ENCODE measurements around the gene SLC13A4.

DNA sequence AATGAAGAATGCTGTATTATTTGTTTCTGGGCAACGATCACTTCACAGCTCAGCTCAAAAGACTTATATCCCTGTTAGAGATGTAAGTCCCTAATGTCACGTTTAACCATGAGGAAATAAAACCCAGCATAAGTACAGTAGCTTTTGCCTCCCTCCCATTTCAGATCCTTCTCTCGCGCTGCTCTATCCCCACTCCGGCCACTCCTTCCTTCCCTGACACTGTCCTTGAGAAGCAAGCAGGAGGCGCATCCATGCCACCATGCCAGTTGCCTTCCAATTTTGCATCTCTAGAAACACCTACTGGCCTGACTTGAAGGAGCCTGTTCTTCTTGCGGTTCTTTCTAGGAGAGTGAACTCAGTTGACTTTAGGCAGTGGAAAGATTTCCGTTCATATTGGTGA is 19.4 kb upstream of the SLC13A4 start:
- TF ChIP-seq EZH2 (IDR thresholded peaks at IDR 0.05; ENCODE audit: borderline replicate concordance, insufficient read depth, low read length, poor library complexity, severe bottlenecking) = no peak
- TF ChIP-seq, protein P1, sequence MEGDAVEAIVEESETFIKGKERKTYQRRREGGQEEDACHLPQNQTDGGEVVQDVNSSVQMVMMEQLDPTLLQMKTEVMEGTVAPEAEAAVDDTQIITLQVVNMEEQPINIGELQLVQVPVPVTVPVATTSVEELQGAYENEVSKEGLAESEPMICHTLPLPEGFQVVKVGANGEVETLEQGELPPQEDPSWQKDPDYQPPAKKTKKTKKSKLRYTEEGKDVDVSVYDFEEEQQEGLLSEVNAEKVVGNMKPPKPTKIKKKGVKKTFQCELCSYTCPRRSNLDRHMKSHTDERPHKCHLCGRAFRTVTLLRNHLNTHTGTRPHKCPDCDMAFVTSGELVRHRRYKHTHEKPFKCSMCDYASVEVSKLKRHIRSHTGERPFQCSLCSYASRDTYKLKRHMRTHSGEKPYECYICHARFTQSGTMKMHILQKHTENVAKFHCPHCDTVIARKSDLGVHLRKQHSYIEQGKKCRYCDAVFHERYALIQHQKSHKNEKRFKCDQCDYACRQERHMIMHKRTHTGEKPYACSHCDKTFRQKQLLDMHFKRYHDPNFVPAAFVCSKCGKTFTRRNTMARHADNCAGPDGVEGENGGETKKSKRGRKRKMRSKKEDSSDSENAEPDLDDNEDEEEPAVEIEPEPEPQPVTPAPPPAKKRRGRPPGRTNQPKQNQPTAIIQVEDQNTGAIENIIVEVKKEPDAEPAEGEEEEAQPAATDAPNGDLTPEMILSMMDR (IDR thresholded peaks at IDR 0.05; ENCODE audit: poor library complexity, severe bottlenecking) = no peak
- TF ChIP-seq SMC3 (conservative IDR thresholded peaks at IDR 0.05; ENCODE audit: poor library complexity) = no peak
- no peak for TF ChIP-seq RAD21 (conservative IDR thresholded peaks at IDR 0.05)
- TF ChIP-seq, protein P2, sequence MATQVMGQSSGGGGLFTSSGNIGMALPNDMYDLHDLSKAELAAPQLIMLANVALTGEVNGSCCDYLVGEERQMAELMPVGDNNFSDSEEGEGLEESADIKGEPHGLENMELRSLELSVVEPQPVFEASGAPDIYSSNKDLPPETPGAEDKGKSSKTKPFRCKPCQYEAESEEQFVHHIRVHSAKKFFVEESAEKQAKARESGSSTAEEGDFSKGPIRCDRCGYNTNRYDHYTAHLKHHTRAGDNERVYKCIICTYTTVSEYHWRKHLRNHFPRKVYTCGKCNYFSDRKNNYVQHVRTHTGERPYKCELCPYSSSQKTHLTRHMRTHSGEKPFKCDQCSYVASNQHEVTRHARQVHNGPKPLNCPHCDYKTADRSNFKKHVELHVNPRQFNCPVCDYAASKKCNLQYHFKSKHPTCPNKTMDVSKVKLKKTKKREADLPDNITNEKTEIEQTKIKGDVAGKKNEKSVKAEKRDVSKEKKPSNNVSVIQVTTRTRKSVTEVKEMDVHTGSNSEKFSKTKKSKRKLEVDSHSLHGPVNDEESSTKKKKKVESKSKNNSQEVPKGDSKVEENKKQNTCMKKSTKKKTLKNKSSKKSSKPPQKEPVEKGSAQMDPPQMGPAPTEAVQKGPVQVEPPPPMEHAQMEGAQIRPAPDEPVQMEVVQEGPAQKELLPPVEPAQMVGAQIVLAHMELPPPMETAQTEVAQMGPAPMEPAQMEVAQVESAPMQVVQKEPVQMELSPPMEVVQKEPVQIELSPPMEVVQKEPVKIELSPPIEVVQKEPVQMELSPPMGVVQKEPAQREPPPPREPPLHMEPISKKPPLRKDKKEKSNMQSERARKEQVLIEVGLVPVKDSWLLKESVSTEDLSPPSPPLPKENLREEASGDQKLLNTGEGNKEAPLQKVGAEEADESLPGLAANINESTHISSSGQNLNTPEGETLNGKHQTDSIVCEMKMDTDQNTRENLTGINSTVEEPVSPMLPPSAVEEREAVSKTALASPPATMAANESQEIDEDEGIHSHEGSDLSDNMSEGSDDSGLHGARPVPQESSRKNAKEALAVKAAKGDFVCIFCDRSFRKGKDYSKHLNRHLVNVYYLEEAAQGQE (IDR thresholded peaks at IDR 0.05; ENCODE audit: borderline replicate concordance) = no peak
- TF ChIP-seq MXI1 (conservative IDR thresholded peaks at IDR 0.05; ENCODE audit: poor library complexity, severe bottlenecking) = no peak
- no peak for TF ChIP-seq TAF1 (IDR thresholded peaks at IDR 0.05; ENCODE audit: low read depth)

All from neural cell (in vitro differentiated cells).